ENCODE data around the gene SUMF1.
A peak's percentile ranks its signal among the peaks of the same experiment; 100 is the strongest.
"Not testable (repeated sequence)": the region's sequence is repeated elsewhere in the genome, so short reads cannot be mapped to it uniquely, and the experiment has no call there.

SUMF1 gene

DNA sequence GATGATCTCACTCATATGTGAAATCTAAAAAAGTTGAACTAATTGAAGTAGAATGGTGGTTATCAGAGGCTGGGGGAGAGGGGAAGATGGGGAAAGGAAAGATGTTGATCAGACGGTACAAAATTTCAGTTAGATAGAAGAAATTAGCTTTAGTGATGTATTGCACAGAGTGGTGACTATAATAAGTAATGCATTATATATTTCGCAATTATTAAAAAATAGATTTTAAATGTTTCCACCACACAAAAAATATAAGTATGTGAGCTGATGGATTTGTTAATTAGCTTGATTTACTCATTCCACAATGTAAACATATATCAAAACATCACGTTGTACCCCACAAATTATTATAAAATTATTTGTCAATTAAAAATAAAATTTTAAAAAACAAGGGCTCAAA lies 8.1 kb downstream of the SUMF1 start:
- no peak for DNase-seq

DNA sequence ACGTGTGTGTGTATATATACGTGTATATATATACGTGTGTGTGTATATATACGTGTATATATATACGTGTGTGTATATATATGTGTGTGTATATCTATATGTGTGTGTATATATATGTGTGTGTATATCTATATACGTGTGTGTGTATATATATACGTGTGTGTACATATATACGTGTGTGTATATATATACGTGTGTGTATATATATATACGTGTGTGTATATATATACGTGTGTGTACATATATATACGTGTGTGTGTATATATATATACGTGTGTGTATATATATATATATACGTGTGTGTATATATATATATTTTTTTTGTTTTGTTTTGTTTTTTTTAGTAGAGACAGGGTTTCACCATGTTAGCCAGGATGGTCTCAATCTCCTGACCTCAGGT lies 10.3 kb downstream of the SUMF1 start:
- DNase-seq, result not testable (repeated sequence)

DNA sequence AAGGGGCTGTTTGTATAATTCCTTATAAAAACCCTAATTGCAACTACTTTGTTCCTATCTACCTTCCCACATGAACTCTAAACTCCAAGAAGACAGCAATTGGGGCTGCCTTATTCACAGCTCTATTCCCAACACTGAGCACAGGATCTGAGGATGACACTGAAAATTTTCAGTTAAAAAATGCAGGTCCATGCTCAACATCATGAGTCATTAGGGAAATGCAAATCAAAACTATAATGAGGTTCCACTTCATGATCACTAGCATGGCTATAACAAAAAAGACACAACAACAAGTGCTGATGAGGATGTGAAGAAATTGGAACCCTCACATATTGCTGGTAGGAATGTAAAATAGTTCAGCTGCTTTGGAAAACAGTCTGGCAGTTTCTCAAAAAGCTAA lies 12.9 kb downstream of the SUMF1 start:
- no peak for DNase-seq

DNA sequence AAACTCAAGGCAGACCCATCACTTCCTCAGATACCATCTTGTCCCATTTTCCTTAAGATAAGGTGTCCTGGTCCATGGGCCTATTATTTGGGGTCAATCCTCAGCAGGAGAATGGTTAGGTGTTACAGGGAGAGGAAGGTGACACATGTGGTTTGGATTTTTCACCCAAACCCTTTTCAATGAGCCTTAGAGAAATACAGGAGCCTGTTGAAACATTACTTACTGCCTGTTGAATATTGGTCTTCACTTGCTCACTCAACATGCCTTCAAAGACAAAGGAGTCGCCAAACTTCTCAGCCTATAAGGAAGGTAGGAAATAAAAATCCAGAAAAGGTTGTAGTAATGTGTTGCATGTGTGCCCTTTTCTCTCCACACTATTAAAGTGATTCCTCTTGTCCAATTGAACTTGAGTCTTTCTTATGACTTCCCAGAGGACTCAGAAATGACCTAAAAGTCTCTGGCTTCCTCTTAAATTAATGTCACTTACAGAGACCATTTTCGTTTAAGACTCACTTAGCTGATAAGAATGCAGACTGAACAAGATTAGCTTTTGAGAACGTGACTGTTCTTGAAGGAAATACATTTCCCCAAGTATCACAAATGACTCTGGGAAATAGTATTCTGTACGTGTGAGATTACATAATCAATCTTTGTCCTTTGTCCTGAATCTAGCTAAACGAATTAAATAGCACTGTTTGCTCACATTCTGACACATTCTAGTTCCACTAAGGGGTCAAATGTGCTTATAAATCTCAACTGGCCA lies 17.8 kb downstream of the SUMF1 start:
- no peak for DNase-seq

DNA sequence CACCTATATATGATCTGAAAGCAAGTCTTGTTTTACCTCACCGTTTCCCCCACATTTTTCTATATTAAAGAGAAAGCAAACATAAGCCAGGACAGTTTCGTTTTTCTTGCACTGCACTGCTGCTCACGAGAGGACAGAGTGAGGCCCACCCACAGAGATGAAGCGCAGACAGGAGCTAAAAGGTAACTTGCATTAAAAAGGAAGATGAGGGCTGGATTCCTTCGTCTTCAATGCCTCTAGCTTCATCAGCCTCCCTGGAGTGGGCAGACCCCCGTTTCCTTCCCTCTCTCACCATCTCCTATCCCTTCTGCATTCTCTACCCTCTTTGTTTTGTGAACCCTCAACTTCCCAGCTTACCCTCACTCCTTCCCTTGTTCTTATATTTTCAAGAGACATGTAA lies 18.9 kb downstream of the SUMF1 start:
- no peak for DNase-seq

DNA sequence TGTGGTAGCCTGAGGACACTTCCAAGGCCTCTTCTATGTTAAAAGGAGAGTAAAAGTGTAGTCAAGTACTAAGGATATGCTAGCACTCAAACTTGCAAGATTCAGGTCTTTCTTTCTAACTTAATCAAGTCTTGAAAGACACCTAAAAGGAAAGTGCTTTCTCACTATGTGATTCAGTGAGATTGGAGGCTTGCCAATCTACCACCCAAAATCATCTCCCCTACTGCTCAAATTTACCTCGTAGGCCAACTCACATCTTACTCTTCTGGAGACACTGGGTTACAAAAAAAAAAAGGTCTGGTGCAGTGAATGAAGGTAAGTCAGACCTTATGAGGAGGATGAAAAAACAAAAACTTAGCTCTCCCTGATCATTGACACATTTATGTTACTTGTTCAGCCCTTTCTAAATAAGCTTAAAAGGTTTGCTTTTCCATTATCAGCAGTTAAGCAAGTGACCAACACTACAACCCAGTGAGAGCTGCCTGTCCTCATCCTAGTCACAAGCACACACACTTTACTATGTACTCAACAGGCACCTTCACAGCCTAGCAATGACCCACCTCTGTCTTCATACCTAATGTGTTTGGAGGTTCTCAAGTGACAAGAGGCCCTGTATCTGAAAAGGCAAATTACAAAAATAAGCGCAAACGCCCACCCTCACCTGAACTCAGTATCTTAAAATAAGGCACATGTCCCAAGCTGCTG lies 19.6 kb downstream of the SUMF1 start:
- DNase-seq, result no peak

DNA sequence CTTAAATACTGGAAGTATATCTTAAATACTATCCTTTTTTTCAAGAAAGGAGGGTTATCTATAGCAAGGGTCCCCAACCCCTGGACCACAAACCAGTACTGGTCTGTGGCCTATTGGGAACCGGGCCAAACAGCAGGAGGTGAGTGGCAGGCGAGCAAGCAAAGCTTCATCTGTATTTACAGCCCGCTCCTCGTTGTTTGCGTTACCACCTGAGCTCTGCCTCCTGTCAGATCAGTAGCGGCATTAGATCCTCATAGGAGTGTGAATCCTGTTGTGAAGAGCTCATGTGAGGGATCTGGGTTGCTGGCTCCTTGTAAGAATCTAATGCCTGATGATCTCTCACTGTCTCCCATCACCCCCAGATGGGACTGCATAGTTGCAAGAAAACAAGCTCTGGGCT lies 26.1 kb downstream of the SUMF1 start:
- DNase-seq, result no peak

DNA sequence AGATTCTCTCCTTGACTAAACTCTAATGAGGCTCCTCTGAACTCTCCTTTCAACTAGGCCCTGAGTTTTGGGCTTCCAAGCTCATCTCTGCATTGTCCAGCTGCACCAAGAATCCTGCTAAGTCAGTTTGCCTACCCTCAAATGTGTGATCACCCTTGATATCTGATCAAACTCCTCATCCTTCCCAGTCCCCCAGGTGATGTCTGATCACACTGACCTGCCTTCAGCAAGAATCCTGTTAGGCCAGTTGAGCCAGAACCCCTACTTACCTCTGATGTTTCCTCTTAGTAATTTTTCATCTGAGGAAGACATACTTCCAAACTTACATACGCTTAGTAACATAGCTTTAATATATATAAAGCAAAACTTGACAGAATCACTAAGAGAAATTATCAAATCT lies 28.8 kb downstream of the SUMF1 start:
- no peak for DNase-seq

DNA sequence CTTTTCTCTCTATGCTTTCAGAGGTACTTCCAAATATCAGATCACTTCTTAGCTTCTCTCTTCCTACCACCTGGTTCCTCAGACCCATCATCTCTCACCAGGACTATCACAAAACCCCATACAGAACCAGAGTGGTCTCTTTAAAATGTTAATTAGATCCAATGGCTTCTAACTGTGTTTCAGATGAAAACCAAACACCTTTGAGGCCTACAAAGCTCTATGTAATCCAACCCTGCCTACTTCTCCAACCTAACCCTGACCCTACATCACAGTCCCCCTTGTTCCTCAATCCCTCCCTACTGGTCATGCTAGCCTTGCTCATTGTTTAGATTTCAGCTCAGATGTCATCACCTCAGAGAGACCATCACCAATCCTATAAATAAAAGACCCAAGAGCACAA lies 34.8 kb downstream of the SUMF1 start:
- DNase-seq, result no peak

DNA sequence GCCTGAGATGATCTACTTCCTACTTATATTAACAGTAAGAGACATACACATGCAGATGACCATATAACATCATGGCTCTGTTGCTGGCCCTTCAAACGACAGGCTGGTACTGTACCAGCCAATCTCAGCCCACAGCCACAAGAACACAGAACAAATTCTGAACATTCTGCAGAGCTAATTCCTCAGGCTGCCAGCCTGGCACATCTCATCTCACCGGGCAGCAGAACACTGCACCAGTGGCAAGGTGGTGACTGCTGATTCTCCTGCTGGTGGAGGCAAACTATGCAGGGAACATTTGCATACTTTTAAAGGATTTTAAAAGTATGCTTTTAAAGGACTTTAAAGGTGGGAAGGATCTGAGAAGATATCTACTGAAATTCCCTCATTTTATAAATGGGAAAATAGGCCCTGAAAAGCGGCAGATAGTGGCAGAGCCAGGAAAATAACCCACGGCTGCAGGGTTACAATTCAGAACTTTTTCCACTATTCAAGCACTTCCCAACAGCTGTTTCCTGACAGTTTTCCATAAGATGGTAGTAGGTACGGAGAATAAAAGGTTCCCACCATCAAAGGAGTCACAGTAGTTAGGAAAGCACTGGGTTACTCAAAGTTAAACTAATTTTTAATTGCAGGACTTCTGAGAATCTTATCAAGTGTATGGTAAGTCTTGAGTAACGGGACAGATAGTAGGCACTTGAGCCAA lies 37.3 kb downstream of the SUMF1 start:
- no peak for DNase-seq

DNA sequence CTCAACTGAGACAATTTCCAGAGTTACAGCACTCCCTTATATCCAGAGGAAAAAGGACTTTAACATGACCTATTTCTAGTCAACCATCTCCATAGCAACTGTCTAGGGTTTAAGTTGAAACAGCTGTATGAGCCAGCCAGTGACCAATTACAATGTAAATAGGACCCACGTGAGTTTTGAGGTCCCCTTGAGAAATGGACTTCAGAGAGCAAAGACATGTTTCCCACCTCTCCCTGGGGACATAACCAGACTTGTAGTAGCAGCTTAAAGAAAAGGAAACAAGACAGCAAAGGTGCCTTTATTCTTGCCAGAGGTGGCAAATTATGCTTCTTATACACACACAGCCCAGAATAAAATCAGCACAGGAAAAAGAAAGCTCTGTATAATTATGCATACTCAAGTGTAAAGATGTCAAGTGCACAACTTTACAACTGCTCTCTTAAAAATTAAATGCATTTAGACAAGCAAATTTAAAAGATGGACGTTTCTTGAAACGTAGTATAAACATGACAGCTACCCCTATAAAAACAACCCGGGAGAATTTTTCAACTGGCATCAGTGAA lies 40.2 kb downstream of the SUMF1 start:
- no peak for DNase-seq

DNA sequence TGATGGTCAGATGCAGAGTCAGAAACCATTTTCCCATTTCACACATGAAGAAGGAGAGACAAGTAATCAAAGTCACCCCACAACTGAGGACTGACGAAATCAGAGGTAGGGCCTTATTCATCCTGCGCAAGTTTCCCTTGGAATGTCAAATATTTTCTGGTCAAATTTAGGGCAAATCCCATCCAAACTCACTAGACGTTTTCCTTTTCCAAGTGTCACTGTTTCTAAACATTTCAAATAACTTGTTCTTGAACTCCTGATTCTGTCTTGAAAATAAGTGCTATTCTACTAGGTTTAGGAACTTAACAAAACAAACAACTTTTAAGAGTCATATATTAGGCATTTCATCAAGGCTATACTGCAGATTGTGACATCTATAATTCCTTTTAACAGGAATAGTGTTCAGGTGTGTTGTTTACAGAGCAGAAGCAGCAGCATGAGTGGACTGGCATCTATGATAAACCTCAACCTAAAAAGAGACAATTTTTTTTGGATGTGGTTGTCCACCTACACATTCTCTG lies 40.7 kb downstream of the SUMF1 start:
- DNase-seq, result no peak

DNA sequence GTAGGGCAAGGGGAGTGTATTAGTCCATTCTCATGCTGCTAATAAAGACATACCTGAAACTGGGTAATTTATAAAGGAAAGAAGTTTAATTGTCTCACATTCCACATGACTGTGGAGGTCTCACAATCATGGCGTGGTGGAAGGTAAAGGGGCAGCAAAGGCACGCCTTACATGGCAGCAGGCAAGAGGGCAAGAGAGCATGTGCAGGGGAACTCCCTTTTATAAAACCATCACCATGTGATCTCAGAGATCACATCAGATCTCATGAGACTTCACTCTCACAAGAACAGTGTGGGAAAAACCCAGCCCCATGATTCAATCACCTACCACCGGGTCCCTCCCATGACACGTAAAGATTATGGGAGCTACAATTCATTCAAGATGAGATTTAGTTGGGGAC lies 41.4 kb downstream of the SUMF1 start:
- DNase-seq, result peak; percentile 49 to 57

DNA sequence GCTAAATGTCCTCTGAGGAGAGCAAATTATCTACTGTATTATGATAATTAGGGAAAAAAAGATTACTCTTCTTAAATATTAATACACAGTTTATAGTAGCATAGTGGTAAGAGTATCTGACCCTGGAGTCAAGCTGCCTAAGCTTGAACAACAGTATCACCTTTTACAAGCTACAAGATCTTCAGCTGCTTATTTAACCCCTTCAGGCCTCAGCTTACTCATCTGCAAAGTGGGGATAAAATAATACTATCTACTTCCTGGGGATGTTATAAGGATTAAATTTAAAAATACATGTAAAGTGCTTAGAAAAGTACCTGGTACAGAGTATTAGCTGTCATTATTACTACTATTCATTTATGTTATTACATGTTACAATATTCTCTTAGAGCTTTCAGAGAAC lies 42.0 kb downstream of the SUMF1 start:
- no peak for DNase-seq

DNA sequence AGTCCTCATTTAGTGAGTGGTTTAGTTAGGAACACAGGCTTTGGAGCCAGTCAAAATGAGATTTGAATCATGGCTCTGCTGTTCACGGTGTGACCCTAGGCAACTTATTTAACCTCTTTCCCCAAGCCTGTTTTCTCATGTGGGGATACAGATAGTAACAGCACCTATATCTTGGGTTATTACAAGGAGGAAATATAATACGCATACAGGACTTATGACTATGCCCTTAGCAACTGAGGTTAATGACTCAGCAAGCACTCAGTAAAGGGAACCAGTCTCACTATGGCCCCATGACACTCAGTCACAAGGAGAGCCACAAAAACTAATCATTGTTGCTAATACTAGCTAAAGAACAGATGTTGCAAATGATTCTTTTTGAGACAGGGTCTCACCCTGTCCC lies 45.9 kb downstream of the SUMF1 start:
- peak in 1 of 2 experiments; percentile 39 for DNase-seq

DNA sequence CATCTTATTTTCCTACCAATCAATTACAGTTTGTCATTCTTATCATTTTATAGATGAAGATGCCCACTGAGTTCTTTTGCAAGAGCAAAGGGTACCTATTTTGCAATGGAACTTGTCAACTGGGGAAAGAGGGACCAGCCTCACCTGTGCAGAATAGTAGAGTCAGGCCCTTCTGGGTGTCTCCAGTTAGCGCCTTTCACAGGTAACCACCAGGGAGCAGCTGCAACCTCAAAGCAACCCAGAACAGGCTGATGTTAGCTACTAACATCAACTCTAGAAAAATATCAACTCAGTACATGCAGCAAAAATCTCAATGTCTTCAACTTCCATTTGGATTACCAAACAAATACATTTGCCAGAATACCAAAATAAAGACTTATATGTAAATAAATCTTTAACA lies 47.1 kb downstream of the SUMF1 start:
- no peak for DNase-seq

DNA sequence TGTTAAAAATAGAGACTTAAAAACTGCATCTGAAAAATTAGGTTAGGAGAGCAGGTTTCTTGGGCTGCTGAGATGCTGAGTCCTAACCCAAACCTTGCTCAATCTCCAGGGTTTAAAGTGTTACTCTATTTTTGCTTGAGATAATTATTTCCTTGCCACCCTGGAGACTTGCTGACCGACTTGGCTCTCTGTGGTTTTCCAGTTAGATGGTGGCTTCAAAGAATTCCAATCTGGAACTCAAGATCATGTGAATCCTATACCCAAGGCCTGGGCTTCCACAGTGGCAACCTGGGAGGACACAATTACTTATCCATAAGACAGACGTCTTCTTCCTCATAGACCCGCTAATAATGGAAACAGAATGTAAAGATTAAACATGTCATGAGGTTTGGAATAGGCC lies 47.7 kb downstream of the SUMF1 start:
- no peak for DNase-seq

DNA sequence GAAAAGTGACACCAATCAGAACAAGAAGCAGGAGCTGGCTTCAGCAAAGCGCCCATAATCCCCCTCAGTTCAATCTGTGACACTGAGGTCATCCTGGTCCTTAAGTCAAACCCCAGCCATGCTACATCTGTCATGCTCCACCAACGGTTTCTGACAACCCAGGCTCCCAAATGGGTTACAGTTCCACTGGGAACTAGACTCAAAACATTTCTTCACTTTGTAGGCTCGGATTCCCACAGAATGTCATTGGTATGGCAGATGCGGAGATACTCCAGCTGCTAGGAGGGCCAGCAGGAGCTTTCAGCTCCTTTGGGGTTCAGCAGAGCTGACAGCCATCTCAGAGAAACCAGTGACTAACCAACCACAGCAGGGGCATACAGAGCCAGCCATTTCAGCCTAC lies 48.9 kb downstream of the SUMF1 start:
- DNase-seq, result peak; percentile 43 to 52

DNA sequence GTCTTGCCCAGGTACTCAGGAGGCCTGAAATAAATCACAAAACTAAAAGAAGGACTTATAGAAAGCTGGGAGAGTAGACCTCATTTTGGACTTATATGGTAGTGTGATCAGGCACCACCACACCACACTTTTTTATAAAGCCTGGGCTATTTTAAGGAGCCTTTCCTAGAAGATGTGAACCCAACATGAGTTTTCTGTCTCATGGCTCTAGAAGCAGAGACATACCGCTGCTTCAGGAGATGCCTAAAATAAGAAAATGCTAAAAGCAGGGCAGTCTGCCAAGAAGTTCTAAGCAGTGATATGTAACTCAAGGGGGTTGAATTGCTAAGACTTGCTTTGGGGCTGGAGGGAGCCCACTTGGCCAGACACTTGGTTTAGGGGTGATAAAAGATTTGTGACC lies 49.6 kb downstream of the SUMF1 start:
- no peak for DNase-seq

DNA sequence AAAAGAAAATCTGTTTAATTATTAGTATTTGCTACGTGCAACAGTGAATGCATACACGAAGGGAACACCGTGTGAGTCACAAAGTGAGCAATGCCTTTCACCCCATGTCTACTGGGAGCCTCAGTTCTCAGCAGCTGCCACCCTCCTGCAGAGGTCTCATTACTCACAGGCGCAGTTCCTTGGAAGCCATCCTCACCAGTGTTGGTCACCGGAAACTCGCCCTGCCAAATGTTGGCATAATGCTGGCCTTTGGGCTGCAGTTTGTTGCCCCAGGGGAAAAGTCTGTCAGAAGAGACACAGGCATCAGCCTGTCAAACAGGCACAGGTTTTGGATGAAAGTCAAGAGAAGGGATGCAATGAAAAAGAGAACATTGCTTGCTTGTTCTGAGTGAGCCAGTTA lies 50.1 kb downstream of the SUMF1 start:
- DNase-seq, result peak; percentile 38 to 52

DNA sequence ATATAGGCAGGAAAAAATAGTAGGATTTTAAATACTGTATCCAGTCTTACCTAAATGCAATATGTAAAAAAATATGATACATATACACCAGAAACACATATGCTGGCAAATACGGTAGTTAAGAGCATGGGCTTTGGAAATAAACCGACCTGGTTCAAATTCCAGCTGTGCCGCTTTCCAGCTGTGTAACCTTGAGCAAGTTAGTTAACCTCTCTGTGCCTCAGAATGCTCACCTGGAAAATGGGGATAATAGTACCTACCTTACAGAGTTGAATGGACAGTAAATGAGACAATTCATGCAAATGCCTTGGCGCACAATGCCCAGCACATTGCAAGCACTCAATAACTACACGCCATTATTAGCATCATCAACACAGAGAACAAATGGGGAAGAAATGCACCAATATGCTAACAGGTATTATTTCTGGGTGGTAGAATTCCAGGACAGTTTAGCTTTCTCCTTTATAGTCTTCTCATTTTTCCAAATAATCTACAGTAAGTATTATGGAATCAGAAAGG lies 50.6 kb downstream of the SUMF1 start:
- DNase-seq, result no peak

DNA sequence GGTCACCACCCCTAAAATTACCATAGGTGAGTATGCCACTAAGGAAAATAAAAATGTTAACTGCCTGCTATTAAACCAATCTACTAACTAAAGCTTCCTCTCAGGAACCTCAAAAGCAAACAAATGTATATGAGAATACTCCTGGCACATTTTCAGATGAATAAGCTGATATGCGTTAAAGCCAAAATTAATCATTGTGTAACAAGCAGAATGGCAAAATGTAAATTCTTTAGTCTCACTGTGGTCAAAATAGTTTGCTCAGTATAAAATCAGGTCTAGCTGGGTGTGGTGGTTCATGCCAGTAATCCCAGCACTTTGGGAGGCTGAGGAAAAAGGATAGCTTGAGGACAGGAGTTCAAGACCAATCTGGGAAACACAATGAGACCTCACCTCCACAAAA lies 53.6 kb downstream of the SUMF1 start:
- no peak for DNase-seq

DNA sequence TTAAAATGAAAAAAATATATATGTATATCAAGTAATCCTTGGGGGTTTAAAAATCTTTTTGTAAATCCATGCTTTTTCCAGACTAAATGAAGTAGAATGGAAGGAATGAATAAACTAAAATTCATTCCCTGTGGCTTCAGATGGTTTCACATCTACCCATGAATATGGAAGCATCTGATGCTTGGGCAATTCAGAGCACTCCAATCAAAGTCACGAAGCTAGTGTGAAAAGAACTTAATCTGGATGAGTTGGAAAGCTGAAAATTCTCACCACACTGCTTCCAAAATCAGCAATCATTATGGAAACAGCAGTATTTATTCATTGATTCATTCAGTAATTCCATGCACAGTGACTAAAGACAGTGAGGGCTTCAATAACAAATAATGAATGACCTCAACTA lies 55.2 kb downstream of the SUMF1 start:
- DNase-seq, result no peak

Measured in activated T-cell treated with anti-CD3 and anti-CD28 coated beads, Interleukin-2, amount 50 U/mL, for 48 hours (primary cell).